ENCODE measurements around the gene RSRC1. TPM values are rescaled to one million over a fixed set of nuclear protein-coding genes. Genes with fewer than 3 reads are reported as not detected.
"Not testable (repeated sequence)": the region's sequence is repeated elsewhere in the genome, so short reads cannot be mapped to it uniquely, and the experiment has no call there.

The RSRC1 gene
- total RNA-seq, 2 donors from 2014 or later, result 37.4 to 41.0 TPM

DNA sequence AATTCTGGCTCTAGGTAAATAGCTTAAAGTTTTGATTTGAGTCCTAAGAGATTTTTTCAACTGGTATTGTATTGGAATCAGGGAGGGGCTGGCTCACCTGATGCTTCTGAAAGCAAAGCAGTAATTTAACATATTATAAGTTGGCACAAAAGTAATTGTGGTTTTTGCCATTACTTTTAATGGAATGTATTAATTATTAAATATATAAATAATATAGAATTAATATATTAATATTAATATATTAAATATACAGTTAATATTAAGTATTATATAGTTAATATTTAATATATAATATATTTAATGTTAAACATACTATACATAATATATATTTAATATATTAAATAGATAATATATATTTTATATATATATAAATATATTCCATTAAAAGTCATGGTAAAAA is 10.4 kb downstream of the RSRC1 start:
- intact Hi-C loops (cut with DNase I), result no loop called here
- DNase-seq (ENCODE audit: low spot score), result no peak

DNA sequence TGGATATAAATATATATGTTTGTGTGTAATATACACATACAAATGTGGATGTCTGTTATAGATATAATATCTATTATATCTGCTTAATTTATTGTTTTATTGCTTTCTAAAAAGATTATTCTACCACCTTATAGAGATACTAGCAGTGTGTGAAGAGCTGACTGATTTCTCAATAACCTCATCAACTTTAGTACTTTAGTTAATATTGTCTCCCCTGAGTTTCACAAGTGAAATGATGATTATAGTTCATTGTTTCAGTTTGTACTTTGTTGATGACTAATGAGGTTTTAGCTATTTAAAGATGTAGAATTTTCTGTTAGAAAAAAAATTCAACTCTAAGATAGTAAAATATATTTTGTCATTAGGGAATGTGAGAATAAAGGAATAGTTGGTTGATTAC is 11.4 kb downstream of the RSRC1 start:
- intact Hi-C loops (cut with DNase I), result no loop called here
- DNase-seq (ENCODE audit: low spot score), result no peak

DNA sequence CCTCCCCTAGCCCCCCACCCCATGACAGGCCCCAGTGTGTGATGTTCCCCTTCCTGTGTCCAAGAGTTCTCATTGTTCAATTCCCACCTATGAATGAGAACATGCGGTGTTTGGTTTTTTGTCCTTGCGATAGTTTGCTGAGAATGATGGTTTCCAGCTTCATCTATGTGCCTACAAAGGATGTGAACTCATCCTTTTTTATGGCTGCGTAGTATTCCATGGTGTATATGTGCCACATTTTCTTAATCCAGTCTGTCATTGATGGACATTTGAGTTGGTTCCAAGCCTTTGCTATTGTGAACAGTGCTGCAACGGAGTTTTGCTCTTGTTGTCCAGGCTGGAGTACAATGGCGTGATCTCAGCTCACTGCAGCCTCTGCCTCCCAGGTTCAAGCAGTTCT is 12.8 kb downstream of the RSRC1 start:
- intact Hi-C loops (cut with DNase I); DNase-seq (ENCODE audit: low spot score): not testable (repeated sequence)

GRCh38 chr3:158127250-158128219 is 17.6 kb downstream of the RSRC1 start:
- intact Hi-C loops (cut with DNase I), result no loop called here
- DNase-seq (ENCODE audit: low spot score), result no peak

GRCh38 chr3:158128755-158129154 is 18.9 kb downstream of the RSRC1 start:
- DNase-seq (ENCODE audit: low spot score), result no peak
- intact Hi-C loops (cut with DNase I), result no loop called here

GRCh38 chr3:158134363-158134762 is 24.5 kb downstream of the RSRC1 start:
- DNase-seq (ENCODE audit: low spot score), result no peak
- intact Hi-C loops (cut with DNase I), result no loop called here

GRCh38 chr3:158140396-158140795 is 30.5 kb downstream of the RSRC1 start:
- intact Hi-C loops (cut with DNase I), result no loop called here

GRCh38 chr3:158148218-158148617 is 38.3 kb downstream of the RSRC1 start:
- DNase-seq (ENCODE audit: low spot score), result no peak
- intact Hi-C loops (cut with DNase I), result no loop called here

More at GRCh38 chr3:158140396-158140795, 30.5 kb downstream of the RSRC1 start:
- DNase-seq (ENCODE audit: low spot score), result no peak

GRCh38 chr3:158152186-158152585 is 42.3 kb downstream of the RSRC1 start:
- DNase-seq (ENCODE audit: low spot score), result no peak
- intact Hi-C loops (cut with DNase I), result no loop called here

DNA sequence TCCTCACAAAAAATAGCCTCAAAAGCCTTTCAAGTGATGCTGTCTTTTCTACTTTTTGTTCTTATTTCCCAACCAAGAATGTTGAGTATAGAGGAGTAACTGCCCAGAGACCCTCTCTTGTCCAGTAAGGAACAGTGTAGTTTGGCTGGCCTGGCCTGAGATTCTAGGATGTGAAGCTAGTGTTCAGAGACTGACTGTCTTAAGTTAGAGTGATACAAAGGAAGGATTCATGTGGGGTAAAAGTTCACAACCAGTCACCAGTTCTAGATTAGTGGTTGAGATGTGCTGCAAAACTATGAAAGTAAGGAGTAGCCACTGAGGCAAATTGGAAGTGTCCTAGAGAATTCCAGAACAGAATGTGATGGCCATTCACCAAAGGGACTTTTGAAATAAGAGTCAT is 49.1 kb downstream of the RSRC1 start:
- no peak for DNase-seq (ENCODE audit: low spot score)
- intact Hi-C loops (cut with DNase I), result no loop called here

DNA sequence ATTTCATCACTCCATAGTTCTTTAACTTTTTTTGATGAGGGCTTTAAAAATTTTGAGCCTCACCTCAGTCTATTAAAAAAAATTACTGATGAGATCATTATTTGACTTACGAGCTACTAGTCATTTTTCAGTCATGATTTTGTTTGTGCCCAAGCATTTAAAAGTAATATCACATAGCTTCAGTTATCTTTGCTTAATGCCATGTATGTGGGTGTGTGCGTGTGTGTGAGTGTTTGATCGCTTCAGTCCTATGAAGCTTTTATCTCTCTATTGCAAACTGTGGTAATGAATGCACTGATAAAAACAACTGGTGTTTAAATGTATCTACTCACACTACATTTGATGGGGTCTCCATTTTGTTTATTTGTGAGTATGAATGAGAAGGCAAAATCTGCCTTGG is 49.8 kb downstream of the RSRC1 start:
- intact Hi-C loops (cut with DNase I), result loop anchor here in 1 of 2 donors (2.0 kb wide), 1 partner anchor 55 kb away; no protein-coding TSS in a partner anchor
- no peak for DNase-seq (ENCODE audit: low spot score)

GRCh38 chr3:158160958-158161357 is 51.1 kb downstream of the RSRC1 start:
- intact Hi-C loops (cut with DNase I), result loop anchor here in 1 of 2 donors (2.0 kb wide), 1 partner anchor 54 kb away; no protein-coding TSS in a partner anchor
- no peak for DNase-seq (ENCODE audit: low spot score)

GRCh38 chr3:158165141-158165655 is 55.3 kb downstream of the RSRC1 start:
- intact Hi-C loops (cut with DNase I), result no loop called here
- no peak for DNase-seq (ENCODE audit: low spot score)

DNA sequence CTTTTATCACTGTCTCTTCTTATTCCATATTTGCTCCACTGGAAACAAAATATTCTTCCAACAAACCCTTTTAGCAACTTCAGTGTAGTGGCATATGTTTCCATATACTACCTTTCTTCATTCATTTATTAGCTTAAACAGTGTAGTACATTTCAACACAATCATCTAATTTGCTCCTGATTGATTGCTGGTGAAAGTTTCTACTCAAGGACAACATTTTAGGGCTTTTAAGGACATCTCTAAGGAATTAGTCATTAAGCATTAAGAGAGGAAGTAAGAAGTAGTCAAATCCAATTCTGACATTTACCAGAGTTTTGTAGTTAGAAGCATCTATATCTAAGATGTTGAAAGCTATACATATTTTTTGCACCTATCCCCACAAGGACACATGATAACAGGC is 55.8 kb downstream of the RSRC1 start:
- no peak for DNase-seq (ENCODE audit: low spot score)
- intact Hi-C loops (cut with DNase I), result no loop called here

GRCh38 chr3:158166223-158166622 is 56.3 kb downstream of the RSRC1 start:
- DNase-seq (ENCODE audit: low spot score), result no peak
- intact Hi-C loops (cut with DNase I), result no loop called here

- intact Hi-C loops (cut with DNase I), result no loop called here
- no peak for DNase-seq (ENCODE audit: low spot score)
Observed at GRCh38 chr3:158167737-158168557, 58.1 kb downstream of the RSRC1 start.

GRCh38 chr3:158169091-158169491 is 59.2 kb downstream of the RSRC1 start:
- intact Hi-C loops (cut with DNase I), result no loop called here
- no peak for DNase-seq (ENCODE audit: low spot score)

- intact Hi-C loops (cut with DNase I), result no loop called here
- DNase-seq (ENCODE audit: low spot score), result no peak
Observed at GRCh38 chr3:158181096-158181495, 71.2 kb downstream of the RSRC1 start.

GRCh38 chr3:158185711-158186110 is 75.8 kb downstream of the RSRC1 start:
- DNase-seq (ENCODE audit: low spot score), result no peak
- intact Hi-C loops (cut with DNase I), result no loop called here

DNA sequence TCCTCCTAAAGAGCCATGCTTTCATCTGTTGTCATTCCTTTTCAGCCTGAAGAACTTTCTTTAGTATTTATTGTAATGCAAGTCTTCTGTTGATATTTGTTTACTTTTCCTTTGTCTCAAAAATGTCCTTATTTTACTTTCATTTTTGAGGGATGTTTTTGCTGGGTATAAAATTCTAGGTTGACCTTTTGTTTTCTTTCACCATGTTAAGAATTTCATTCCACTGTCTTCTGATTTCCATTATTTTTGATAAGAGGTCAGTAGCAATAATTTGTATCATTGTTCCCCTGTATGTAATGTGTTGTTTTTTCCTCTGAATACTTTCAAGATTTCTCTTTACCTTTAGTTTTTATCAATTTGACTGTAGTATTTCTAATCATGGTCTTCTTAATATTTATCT is 91.1 kb downstream of the RSRC1 start:
- intact Hi-C loops (cut with DNase I), result no loop called here
- no peak for DNase-seq (ENCODE audit: low spot score)
